HepG2 (cell line): Measurements from ENCODE around the gene ZFP36L2. TPM values are rescaled to one million over a fixed set of nuclear protein-coding genes. Genes with fewer than 3 reads are reported as not detected.
A peak's percentile ranks its signal among the peaks of the same experiment; 100 is the strongest.

Experiments
- ATAC-seq: fragments of 200-7000 bp; cut with Tn5 transposase; 3 replicates; pipeline ENCODE4 v1.9.1; 2020; ENCODE audit warnings: mild to moderate bottlenecking, moderate library complexity
- BruUV-seq: library from RNA; stranded (reverse); fragments of 400-500 nt; replicated peaks from 2 replicates; lab custom pipeline; 2021; lab: Mats Ljungman, UMichigan
- CTCF ChIA-PET: fragments of 300-600 bp; formaldehyde crosslinking; extraction: SDS; loops from one replicate; lab custom pipeline; 2021; ENCODE audit warnings: low total read pairs, inconsistent platforms, low intra/inter-chr PET ratio; lab: Yijun Ruan, JAX
- POLR2A ChIA-PET: fragments of 350-600 bp; sonication (Branson Sonifier 250); formaldehyde crosslinking; loops from one replicate; lab custom pipeline; 2020; ENCODE audit warnings: antibody characterized with exemption, inconsistent platforms; lab: Yijun Ruan, JAX
- DNase-seq: peaks from one replicate; pipeline ENCODE4 v3.0.0-alpha.2; 2015; ENCODE audit warnings: low spot score
- FAIRE-seq: peaks from 3 replicates; lab custom pipeline; 2011; peaks lifted over from hg19 to GRCh38; lab: Jason Lieb, UNC
- H2AFZ ChIP-seq: one replicate; pipeline ENCODE4 v1.6.1; 2011; ENCODE audit warnings: low read length, inconsistent platforms
- H3K27ac ChIP-seq: fragments of 300-600 bp; 3 replicates; pipeline ENCODE4 v1.8.0; 2011; ENCODE audit warnings: mixed run types, mild to moderate bottlenecking, mixed read lengths, low read length, inconsistent platforms; ENCODE audit not compliant: insufficient read depth; ENCODE audit errors: extremely low read length
- H3K27me3 ChIP-seq, 2 experiments: fragments of 200-600 bp in 1 of 2; 2 replicates in 1 of 2; 3 replicates in 1 of 2; pipeline versions ENCODE4 v1.6.0 to v1.8.0; 2011; ENCODE audit warnings: low read length in 2 of 2, mild to moderate bottlenecking in 2 of 2, moderate library complexity in 2 of 2, inconsistent platforms in 1 of 2; ENCODE audit not compliant: insufficient read depth in 2 of 2, control insufficient read depth in 1 of 2
- H3K36me3 ChIP-seq, 2 experiments: fragments of 200-600 bp in 1 of 2; replicated peaks in 1 of 2; 2 replicates in 1 of 2; 3 replicates in 1 of 2; pipeline versions ENCODE4 v1.5.1 to v1.8.0; 2011; ENCODE audit warnings: low read length in 2 of 2, inconsistent platforms in 1 of 2; ENCODE audit not compliant: insufficient read depth in 2 of 2, control insufficient read depth in 1 of 2
- H3K4me1 ChIP-seq: 2 replicates; pipeline ENCODE4 v1.5.1; 2012; ENCODE audit warnings: low read length, inconsistent platforms; ENCODE audit not compliant: insufficient read depth
- H3K4me2 ChIP-seq: 2 replicates; pipeline ENCODE4 v1.6.0; 2011; ENCODE audit warnings: low read depth, low read length, inconsistent platforms
- H3K4me3 ChIP-seq, 3 experiments: fragments of 200-600 bp in 1 of 3; sonication (generic), shearing (Covaris generic) in 1 of 3; replicated peaks in 1 of 3; 2 replicates each; pipeline ENCODE4 v1.5.1; 2011 to 2016; ENCODE audit warnings: low read length in 3 of 3, inconsistent platforms in 2 of 3, low read depth in 2 of 3, mild to moderate bottlenecking in 2 of 3, control low read depth in 1 of 3, mixed read lengths in 1 of 3; ENCODE audit not compliant: insufficient read depth in 1 of 3
- H3K79me2 ChIP-seq: one replicate; pipeline ENCODE4 v1.6.1; 2011; ENCODE audit warnings: low read length, inconsistent platforms; ENCODE audit not compliant: insufficient read depth
- H3K9ac ChIP-seq: 2 replicates; pipeline ENCODE4 v1.6.0; 2011; ENCODE audit warnings: mild to moderate bottlenecking, low read depth, low read length, inconsistent platforms; ENCODE audit not compliant: insufficient read depth
- H3K9me3 ChIP-seq: 2 replicates; pipeline ENCODE4 v1.5.1; 2012; ENCODE audit warnings: mild to moderate bottlenecking, low read length
- H4K20me1 ChIP-seq: 2 replicates; pipeline ENCODE4 v1.6.0; 2011; ENCODE audit warnings: inconsistent platforms, mild to moderate bottlenecking, low read length, moderate library complexity; ENCODE audit not compliant: insufficient read depth
- AGO1 ChIP-seq: fragments of 200-400 bp; formaldehyde crosslinking; IDR thresholded peaks from 2 replicates; pipeline ENCODE4 v1.6.1; 2017; ENCODE audit warnings: mild to moderate bottlenecking, low read depth, low read length, moderate library complexity; ENCODE audit not compliant: poor library complexity, severe bottlenecking
- AHR ChIP-seq: IDR thresholded peaks from 2 replicates; pipeline ENCODE4 v1.6.1; 2018; ENCODE audit warnings: missing genetic modification reagents, missing compliant biosample characterization
- ARID5B ChIP-seq: IDR thresholded peaks from 2 replicates; pipeline ENCODE4 v1.4.0; 2020; ENCODE audit warnings: mild to moderate bottlenecking, missing genetic modification reagents
- CSRNP1 ChIP-seq: sonication (generic); formaldehyde crosslinking; IDR thresholded peaks from 2 replicates; pipeline ENCODE4 v1.8.1; 2023; ENCODE audit warnings: mild to moderate bottlenecking, missing genetic modification reagents
- DPF2 ChIP-seq: sonication (generic); formaldehyde crosslinking; IDR thresholded peaks from 2 replicates; pipeline ENCODE4 v1.4.0; 2020; ENCODE audit warnings: mild to moderate bottlenecking, low read depth, missing genetic modification reagents, borderline replicate concordance
- FOSL1 ChIP-seq: sonication (generic); formaldehyde crosslinking; IDR thresholded peaks from 2 replicates; pipeline ENCODE4 v1.9.0; 2021; ENCODE audit warnings: missing genetic modification reagents, borderline replicate concordance
- FOXK1 ChIP-seq: sonication (generic); formaldehyde crosslinking; IDR thresholded peaks from 2 replicates; pipeline ENCODE4 v1.4.0; 2020; ENCODE audit warnings: low read depth, missing genetic modification reagents, borderline replicate concordance
- HDAC2 ChIP-seq: sonication (generic); formaldehyde crosslinking; IDR thresholded peaks from 2 replicates; pipeline ENCODE4 v1.4.0; 2020; ENCODE audit warnings: missing genetic modification reagents
- HDAC6 ChIP-seq: fragments of 200-600 bp; sonication (generic); IDR thresholded peaks from 2 replicates; pipeline ENCODE4 v1.7.0; 2017; ENCODE audit warnings: mild to moderate bottlenecking, antibody characterized with exemption, low read length, low read depth
- IKZF4 ChIP-seq: sonication (generic); formaldehyde crosslinking; IDR thresholded peaks from 2 replicates; pipeline ENCODE4 v1.5.1; 2020; ENCODE audit warnings: borderline replicate concordance, mild to moderate bottlenecking, low read depth, missing genetic modification reagents; ENCODE audit errors: not compliant biosample characterization
- NR1H2 ChIP-seq: sonication (generic); formaldehyde crosslinking; IDR thresholded peaks from 2 replicates; pipeline ENCODE4 v1.8.1; 2022; ENCODE audit warnings: low read depth, missing genetic modification reagents, borderline replicate concordance
- PITX1 ChIP-seq: sonication (generic); formaldehyde crosslinking; IDR thresholded peaks from 2 replicates; pipeline ENCODE4 v1.5.1; 2020; ENCODE audit warnings: mild to moderate bottlenecking, missing genetic modification reagents
- SNRNP70 ChIP-seq: fragments of 200-400 bp; formaldehyde crosslinking; IDR thresholded peaks from 2 replicates; pipeline ENCODE4 v1.6.1; 2017; ENCODE audit warnings: mild to moderate bottlenecking, low read depth, low read length, moderate library complexity
- THAP7 ChIP-seq: sonication (generic); formaldehyde crosslinking; IDR thresholded peaks from 2 replicates; pipeline ENCODE4 v1.8.1; 2023; ENCODE audit warnings: mild to moderate bottlenecking, missing genetic modification reagents
- ZNF235 ChIP-seq: sonication (generic); formaldehyde crosslinking; IDR thresholded peaks from 2 replicates; pipeline ENCODE4 v1.8.1; 2023; ENCODE audit warnings: mild to moderate bottlenecking, missing genetic modification reagents, borderline replicate concordance
- ZNF557 ChIP-seq: sonication (generic); formaldehyde crosslinking; IDR thresholded peaks from 2 replicates; pipeline ENCODE4 v1.4.0; 2020; ENCODE audit warnings: missing genetic modification reagents
- ZNF7 ChIP-seq: IDR thresholded peaks from 2 replicates; pipeline ENCODE4 v1.6.1; 2016; ENCODE audit warnings: missing biosample characterization, missing genetic modification reagents
- ZNF724P ChIP-seq: sonication (generic); formaldehyde crosslinking; IDR thresholded peaks from 2 replicates; pipeline ENCODE4 v1.8.0; 2022; ENCODE audit warnings: missing genetic modification reagents, borderline replicate concordance
- WGBS: methylation state at CpG from one replicate; pipeline ENCODE4 v1.1.6; 2017; ENCODE audit warnings: low lambda C conversion rate; 5-methylcytosine and 5-hydroxymethylcytosine counted together
- in situ Hi-C: cut with HindIII; loops from 2 replicates; pipeline ENCODE4 v1.10.0; 2017; ENCODE audit warnings: low pct_unique_long_range_greater_than_20kb; ENCODE audit not compliant: extremely low pct_ligation_motif_present
- intact Hi-C: fragments of 100-400 bp; cut with micrococcal nuclease; formaldehyde crosslinking; loops from one replicate; pipeline ENCODE4 v1.10.0; 2022; ENCODE audit not compliant: unreplicated experiment
- polyA plus RNA-seq, 8 experiments: library from polyadenylated mRNA; depleted of rRNA in 3 of 8; stranded (reverse) in 7 of 8; unstranded in 1 of 8; fragments of >200 nt; fragmentation: Illumina TruSeq in 4 of 8; extraction: Trizol in 4 of 8; gene quantifications; 2 replicates each; pipeline versions ENCODE4 v1.2.1 to v1.2.3, GENCODE V29; 2011 to 2016; ENCODE audit warnings: low read depth in 4 of 8, missing spikeins in 1 of 8, mixed read lengths in 1 of 8; ENCODE audit not compliant: insufficient read depth in 1 of 8
- total RNA-seq, 5 experiments: library from RNA; depleted of rRNA; stranded (reverse); fragments of >200 nt; fragmentation: Illumina TruSeq; extraction: Trizol; gene quantifications; 2 replicates each; pipeline ENCODE4 v1.2.3, GENCODE V29; 2016; ENCODE audit warnings: low read depth in 1 of 5

ZFP36L2 gene
- total and polyA plus RNA-seq, 2 of the 13 experiments (the other 11 are each of a cell fraction or from before 2014, with no cell fraction given), result 11.2 to 21.8 TPM

- 2% methylated on average over 2 of the region's 2 CpGs for WGBS
- H3K4me3 ChIP-seq, result no peak overlapping the region
- no peaks in the 10 kb centered on the region for H3K79me2 ChIP-seq
- H3K36me3 ChIP-seq, result no peaks in the 10 kb centered on the region
- H3K27ac ChIP-seq, result peak overlapping the region; percentile 22
- no peak overlapping the region for H3K9ac ChIP-seq
- BruUV-seq, result no TSS peak
- H3K27me3 ChIP-seq, result no peaks in the 10 kb centered on the region
- peak overlapping the region; percentile 64 for H3K4me2 ChIP-seq
- no peaks in the 10 kb centered on the region for H4K20me1 ChIP-seq
- ChIA-PET POLR2A (interaction anchor here (0.6 to 2.6 kb wide), 3 partner anchors 14 to 35 kb away, joined by 3 to 9 read pairs (median 3); no protein-coding TSS in a partner anchor), CTCF (no interaction called here)
- intact Hi-C loops, result loop anchor here (1.0 kb wide), 1 partner anchor 35 kb away; no protein-coding TSS in a partner anchor
- in situ Hi-C loops, result no loop called here
- peaks cover 69% of the 10 kb centered on the region for H3K4me1 ChIP-seq
- H2AFZ ChIP-seq, result no peak overlapping the region
- FAIRE-seq, result peak; percentile 89
- peak; percentile 84 for ATAC-seq
- peak; percentile 85 for DNase-seq
- H3K9me3 ChIP-seq, result no peaks in the 10 kb centered on the region
- peak; percentile 68; the same call in 1 of the 2 replicates for TF ChIP-seq FOXK1 (CRISPR knock-in tag)
- TF ChIP-seq NR1H2 (CRISPR knock-in tag), result no peak
- no peak for TF ChIP-seq CSRNP1 (CRISPR knock-in tag)
- TF ChIP-seq FOSL1 (CRISPR knock-in tag), result no peak
- TF ChIP-seq ZNF724P, result no peak
- no peak for TF ChIP-seq THAP7
- peak; percentile 78 for TF ChIP-seq PITX1
- TF ChIP-seq ZNF557 (CRISPR knock-in tag), result no peak
- TF ChIP-seq HDAC2 (CRISPR knock-in tag), result peak; percentile 96
- no peak for TF ChIP-seq IKZF4 (CRISPR knock-in tag)
- TF ChIP-seq ZNF7 (CRISPR knock-in tag), result no peak
- no peak for TF ChIP-seq ZNF235 (CRISPR knock-in tag)
- TF ChIP-seq DPF2 (CRISPR knock-in tag), result peak; percentile 57; the same call in 1 of the 2 replicates
- peak; percentile 98 for TF ChIP-seq ARID5B
- TF ChIP-seq AGO1, result no peak
- no peak for TF ChIP-seq SNRNP70
- TF ChIP-seq HDAC6, result no peak
- no peak for TF ChIP-seq AHR (CRISPR knock-in tag)
Observed at GRCh38 chr2:43258547-43259156, 32.2 kb upstream of the ZFP36L2 start.
